HL-60 (cell line): ENCODE measurements around the gene PIGX.

Experiments used
- GABPA ChIP-seq: IDR thresholded peaks from 2 replicates; pipeline ENCODE4 v1.6.1; 2012; ENCODE audit warnings: low read depth
- POLR2AphosphoS5 ChIP-seq: IDR thresholded peaks from 2 replicates; pipeline ENCODE4 v1.6.1; 2012; ENCODE audit warnings: low read depth
- SPI1 ChIP-seq: IDR thresholded peaks from 2 replicates; pipeline ENCODE4 v1.6.1; 2012; ENCODE audit warnings: low read depth, mild to moderate bottlenecking, borderline replicate concordance
- TF ChIP-seq, protein P1 (sequence below): IDR thresholded peaks from one replicate; pipeline ENCODE4 v1.5.1; 2011; ENCODE audit warnings: low read length, control low read depth, inconsistent platforms; ENCODE audit not compliant: insufficient read depth
- TF ChIP-seq, protein P2 (sequence below): IDR thresholded peaks from 2 replicates; pipeline ENCODE4 v1.6.1; 2012; ENCODE audit warnings: low read depth; ENCODE audit not compliant: insufficient replicate concordance

DNA sequence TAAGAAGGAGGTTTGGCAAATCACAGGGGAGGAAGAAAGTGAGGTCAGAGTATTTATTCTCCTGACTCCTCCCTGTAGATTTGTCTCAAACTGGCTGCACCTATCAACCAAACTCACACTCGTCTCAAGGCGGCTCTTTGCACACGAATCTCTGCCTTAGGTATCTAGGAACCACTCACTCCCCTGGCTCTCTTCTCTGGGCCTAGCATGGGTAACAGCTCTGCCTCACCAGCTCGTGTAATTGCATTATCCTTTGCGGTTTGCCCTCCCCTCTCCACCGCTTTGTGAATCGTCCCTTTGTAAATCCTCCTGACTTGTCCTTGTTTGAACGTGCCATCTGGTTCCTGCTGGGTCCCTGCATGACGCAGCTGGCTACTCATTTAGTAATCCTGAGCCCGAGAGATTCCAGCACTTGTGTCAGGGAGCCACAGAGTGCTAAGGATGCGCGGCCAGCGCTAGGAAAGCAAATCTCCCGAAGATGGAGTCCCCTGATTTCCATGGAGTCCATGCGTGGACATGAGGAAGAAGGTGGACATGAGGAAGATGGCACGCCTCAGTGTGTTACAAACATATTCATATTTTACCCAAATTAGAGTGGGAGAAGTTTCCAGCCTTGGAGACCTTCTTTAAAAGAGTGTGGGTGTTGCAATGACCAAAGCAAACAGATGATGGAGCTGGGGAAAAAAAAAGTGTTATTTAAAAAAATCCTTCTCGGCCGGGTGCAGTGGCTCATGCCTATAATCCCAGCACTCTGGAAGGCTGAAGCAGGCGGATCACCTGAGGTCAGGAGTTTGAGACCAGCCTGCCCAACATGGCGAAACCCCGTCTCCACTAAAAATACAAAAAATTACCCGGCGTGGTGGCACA lies 45.9 kb upstream of the PIGX start:
- TF ChIP-seq, protein P1, sequence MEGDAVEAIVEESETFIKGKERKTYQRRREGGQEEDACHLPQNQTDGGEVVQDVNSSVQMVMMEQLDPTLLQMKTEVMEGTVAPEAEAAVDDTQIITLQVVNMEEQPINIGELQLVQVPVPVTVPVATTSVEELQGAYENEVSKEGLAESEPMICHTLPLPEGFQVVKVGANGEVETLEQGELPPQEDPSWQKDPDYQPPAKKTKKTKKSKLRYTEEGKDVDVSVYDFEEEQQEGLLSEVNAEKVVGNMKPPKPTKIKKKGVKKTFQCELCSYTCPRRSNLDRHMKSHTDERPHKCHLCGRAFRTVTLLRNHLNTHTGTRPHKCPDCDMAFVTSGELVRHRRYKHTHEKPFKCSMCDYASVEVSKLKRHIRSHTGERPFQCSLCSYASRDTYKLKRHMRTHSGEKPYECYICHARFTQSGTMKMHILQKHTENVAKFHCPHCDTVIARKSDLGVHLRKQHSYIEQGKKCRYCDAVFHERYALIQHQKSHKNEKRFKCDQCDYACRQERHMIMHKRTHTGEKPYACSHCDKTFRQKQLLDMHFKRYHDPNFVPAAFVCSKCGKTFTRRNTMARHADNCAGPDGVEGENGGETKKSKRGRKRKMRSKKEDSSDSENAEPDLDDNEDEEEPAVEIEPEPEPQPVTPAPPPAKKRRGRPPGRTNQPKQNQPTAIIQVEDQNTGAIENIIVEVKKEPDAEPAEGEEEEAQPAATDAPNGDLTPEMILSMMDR = no peak
- peak; percentile 94 for TF ChIP-seq POLR2AphosphoS5
- no peak for TF ChIP-seq GABPA
- TF ChIP-seq, protein P2, sequence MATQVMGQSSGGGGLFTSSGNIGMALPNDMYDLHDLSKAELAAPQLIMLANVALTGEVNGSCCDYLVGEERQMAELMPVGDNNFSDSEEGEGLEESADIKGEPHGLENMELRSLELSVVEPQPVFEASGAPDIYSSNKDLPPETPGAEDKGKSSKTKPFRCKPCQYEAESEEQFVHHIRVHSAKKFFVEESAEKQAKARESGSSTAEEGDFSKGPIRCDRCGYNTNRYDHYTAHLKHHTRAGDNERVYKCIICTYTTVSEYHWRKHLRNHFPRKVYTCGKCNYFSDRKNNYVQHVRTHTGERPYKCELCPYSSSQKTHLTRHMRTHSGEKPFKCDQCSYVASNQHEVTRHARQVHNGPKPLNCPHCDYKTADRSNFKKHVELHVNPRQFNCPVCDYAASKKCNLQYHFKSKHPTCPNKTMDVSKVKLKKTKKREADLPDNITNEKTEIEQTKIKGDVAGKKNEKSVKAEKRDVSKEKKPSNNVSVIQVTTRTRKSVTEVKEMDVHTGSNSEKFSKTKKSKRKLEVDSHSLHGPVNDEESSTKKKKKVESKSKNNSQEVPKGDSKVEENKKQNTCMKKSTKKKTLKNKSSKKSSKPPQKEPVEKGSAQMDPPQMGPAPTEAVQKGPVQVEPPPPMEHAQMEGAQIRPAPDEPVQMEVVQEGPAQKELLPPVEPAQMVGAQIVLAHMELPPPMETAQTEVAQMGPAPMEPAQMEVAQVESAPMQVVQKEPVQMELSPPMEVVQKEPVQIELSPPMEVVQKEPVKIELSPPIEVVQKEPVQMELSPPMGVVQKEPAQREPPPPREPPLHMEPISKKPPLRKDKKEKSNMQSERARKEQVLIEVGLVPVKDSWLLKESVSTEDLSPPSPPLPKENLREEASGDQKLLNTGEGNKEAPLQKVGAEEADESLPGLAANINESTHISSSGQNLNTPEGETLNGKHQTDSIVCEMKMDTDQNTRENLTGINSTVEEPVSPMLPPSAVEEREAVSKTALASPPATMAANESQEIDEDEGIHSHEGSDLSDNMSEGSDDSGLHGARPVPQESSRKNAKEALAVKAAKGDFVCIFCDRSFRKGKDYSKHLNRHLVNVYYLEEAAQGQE = no peak
- TF ChIP-seq SPI1 = no peak; the same call in 1 of the 2 replicates
